Measurements from ENCODE around the gene UNC93B1. TPM values are rescaled to one million over a fixed set of nuclear protein-coding genes. Genes with fewer than 3 reads are reported as not detected.
"Not testable (repeated sequence)": the region's sequence is repeated elsewhere in the genome, so short reads cannot be mapped to it uniquely, and the experiment has no call there.

Gene UNC93B1
- total RNA-seq, 1 donor, result 62.7 TPM

DNA sequence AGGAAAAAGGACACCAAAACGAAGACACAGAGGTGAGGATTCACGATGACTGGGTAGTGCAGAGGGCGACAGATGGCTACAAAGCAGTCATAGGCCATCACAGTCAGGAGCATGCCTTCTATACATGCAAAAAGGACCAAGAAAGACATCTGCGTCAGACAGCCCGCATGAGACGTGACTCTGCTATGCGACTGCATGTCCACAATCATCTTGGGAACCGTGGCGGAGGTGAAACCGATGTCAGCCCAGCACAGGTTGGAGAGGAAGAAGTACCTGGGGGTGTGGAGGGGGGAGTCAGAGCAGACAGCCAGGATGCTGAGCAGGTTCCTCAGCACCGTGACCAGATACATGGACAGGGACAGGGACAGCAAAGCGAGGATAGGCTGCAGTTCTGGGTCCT is 29.2 kb downstream of the UNC93B1 start:
- not testable (repeated sequence) for H3K4me3 ChIP-seq (ENCODE audit: low read length); H3K4me1 ChIP-seq (ENCODE audit: insufficient read depth, low read length); H3K27me3 ChIP-seq (ENCODE audit: insufficient read depth, low read length); H3K9me3 ChIP-seq (ENCODE audit: low read depth, low read length)

DNA sequence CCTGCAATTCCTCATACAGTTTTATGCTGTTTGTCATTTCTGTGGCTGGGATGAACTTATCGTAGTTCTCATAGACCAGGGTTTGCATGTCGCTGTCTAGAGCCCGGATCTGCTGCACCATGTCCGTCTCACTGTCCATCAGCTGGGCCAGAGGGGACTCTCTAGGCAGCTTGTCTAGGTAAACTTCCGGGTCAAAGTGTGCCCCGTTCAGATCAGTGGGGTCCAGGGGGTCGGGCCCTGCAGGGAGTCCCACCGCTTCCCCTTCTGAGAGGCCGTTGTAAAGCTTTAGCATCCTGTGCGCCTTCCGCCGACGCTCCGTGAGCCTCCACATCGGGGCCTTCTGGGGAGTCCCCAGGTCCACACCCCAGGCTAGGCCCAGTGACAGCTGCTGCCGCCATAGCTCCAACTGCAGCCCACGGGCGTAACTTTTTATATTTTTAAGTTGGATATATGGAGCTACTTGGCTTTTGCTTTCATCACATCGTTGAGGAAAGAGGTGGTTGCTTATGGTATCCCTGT is 38.0 kb downstream of the UNC93B1 start:
- not testable (repeated sequence) for H3K4me3 ChIP-seq (ENCODE audit: low read length); H3K4me1 ChIP-seq (ENCODE audit: insufficient read depth, low read length)

DNA sequence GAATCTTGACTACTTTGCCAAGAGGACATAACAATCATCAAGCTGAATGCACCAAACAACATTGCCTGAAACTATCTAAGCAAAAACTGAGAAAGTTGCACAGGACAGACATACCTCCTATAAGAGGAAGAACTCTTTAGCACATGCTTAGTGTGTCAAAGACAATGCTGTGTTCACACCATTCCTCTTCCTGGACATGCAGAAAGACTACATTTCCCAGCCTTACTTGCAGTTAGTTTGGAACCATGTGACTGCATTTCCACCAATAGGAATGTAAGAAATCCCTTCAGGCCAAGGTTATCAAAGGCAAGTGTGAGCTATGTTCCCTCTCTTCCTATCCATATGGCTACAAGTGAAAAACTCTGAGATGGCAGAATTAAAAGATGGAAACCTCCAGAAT is 39.2 kb downstream of the UNC93B1 start:
- H3K4me3 ChIP-seq (ENCODE audit: low read length); H3K9me3 ChIP-seq (ENCODE audit: low read depth, low read length); H3K4me1 ChIP-seq (ENCODE audit: insufficient read depth, low read length); H3K27me3 ChIP-seq (ENCODE audit: insufficient read depth, low read length): not testable (repeated sequence)

More for the DNA sequence above, 38.0 kb downstream of the UNC93B1 start:
- H3K9me3 ChIP-seq (ENCODE audit: low read depth, low read length); H3K27me3 ChIP-seq (ENCODE audit: insufficient read depth, low read length): not testable (repeated sequence)

DNA sequence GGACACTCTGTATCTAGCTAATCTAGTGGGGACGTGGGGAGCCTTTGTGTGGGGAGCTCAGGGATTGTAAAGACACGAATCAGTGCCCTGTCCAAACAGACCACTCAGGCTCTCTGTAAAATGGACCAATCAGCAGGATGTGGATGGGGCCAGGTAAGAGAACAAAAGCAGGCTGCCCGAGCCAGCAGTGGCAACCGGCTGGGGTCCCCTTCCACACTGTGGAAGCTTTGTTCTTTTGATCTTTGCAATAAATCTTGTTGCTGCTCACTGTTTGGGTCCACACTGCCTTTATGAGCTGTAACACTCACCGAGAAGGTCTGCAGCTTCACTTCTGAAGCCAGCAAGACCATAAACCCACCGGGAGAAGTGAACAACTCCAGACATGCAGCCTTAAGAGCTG is 40.0 kb downstream of the UNC93B1 start:
- H3K4me1 ChIP-seq (ENCODE audit: insufficient read depth, low read length); H3K9me3 ChIP-seq (ENCODE audit: low read depth, low read length); H3K4me3 ChIP-seq (ENCODE audit: low read length); H3K27me3 ChIP-seq (ENCODE audit: insufficient read depth, low read length): not testable (repeated sequence)

DNA sequence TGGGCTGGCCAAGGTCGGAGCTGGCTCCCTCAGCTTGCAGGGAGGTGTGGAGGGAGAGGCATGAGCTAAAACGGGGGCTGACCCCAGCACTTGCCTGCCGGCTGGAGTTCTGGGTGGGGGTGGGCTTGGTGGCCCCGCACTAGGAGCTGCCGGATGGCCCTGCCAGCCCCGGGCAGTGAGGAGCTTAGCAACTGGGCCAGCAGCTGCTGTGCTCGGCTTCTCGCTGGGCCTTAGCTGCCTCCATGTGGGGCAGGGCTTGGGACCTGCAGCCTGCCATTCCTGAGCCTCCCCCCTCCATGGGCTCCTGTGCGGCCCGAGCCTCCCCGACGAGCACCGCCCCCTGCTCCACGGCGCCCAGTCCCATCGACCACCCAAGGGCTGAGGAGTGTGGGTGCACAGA is 40.7 kb downstream of the UNC93B1 start:
- not testable (repeated sequence) for H3K4me1 ChIP-seq (ENCODE audit: insufficient read depth, low read length); H3K4me3 ChIP-seq (ENCODE audit: low read length); H3K27me3 ChIP-seq (ENCODE audit: insufficient read depth, low read length); H3K9me3 ChIP-seq (ENCODE audit: low read depth, low read length)

DNA sequence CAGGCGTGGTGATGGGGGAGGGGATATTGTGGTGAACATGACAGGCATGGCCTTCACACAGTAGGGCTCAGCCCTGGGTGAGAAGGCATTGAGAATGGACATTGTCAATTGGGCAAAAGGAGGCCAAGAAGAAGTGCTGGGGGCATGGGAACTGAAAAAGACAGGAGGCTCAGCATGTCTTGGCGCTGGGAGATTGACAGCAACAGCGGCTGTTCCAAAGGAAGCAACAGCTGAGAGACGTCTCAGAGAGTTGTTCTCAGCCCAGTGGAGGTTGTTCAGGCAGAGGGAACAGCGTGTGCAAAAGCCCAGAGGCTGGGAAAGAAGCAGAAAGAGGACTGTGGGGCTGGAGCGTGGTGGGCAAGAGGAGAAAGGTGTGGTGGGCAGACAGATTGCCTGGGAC is 47.7 kb downstream of the UNC93B1 start:
- not testable (repeated sequence) for H3K4me1 ChIP-seq (ENCODE audit: insufficient read depth, low read length); H3K9me3 ChIP-seq (ENCODE audit: low read depth, low read length); H3K27me3 ChIP-seq (ENCODE audit: insufficient read depth, low read length); H3K4me3 ChIP-seq (ENCODE audit: low read length)

DNA sequence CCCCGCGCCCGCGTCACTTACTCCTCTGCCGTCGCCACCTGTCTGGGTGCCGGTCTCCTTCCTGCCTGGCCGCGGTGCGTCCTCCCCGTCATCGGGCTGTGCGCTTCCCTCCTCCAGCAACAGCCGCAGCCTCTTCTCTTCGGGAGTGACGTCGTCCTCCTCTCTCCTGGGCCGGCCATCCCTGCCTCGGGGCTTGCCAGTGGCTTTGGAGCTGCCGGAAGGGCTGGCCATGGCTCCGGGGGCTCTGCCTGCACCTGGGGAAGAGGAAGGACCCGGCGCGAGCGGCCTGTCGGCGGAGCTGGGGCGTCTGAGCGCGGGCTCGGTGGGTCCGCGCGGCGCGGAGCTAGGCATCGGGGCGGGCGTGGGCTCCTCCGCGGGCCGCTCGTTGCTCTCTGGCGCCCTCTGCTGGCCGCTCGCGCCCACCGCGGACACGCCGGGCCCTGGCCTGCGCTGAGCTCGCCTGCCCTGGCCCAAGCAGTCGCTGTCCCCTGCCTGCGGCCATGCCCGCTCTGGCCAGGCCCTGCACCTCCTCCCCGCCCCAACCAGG is 48.4 kb downstream of the UNC93B1 start:
- not testable (repeated sequence) for H3K4me1 ChIP-seq (ENCODE audit: insufficient read depth, low read length); H3K27me3 ChIP-seq (ENCODE audit: insufficient read depth, low read length); H3K9me3 ChIP-seq (ENCODE audit: low read depth, low read length)
- peak overlapping the region; percentile 22 for H3K4me3 ChIP-seq (ENCODE audit: low read length)

DNA sequence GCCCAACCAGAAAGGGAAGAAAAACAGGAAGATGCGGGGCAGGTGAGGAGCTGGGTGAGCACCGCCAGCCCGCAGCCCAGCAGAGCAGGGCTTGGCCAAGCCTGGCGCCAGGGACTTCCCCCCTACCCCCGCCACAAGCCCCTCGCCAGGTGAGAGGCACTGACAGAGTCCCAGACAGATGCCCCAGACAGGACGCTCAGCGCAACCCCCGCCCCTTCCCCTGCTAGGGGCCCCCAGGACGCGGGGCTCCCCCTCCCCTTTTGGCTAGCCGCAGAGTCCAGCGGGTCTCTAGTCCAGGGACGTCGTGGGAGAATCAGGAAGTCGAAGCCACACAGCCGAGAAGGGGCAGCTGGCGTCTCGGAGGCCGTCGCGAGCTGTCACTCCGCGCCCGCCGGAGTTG is 48.9 kb downstream of the UNC93B1 start:
- H3K4me3 ChIP-seq (ENCODE audit: low read length); H3K4me1 ChIP-seq (ENCODE audit: insufficient read depth, low read length); H3K9me3 ChIP-seq (ENCODE audit: low read depth, low read length); H3K27me3 ChIP-seq (ENCODE audit: insufficient read depth, low read length): not testable (repeated sequence)

DNA sequence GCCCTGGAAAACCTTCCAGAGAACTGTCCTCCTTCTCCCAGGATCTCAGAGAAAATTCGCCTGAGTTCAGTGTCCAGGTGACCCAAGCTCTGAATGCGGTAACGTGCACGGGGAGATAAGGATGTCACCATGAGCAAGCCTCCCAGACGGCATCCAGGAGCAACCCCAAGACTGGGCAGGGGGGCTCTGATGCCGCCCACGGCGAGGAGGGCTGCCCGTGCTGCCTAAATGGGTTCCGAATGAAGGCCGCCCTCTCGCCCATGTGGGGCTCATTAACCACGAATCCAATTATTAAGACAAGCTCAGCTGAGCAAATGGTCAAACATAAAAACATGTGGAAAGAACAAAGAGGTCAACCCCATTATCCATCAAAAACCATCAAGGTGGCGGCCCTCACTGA is 49.6 kb downstream of the UNC93B1 start:
- not testable (repeated sequence) for H3K4me3 ChIP-seq (ENCODE audit: low read length); H3K27me3 ChIP-seq (ENCODE audit: insufficient read depth, low read length); H3K4me1 ChIP-seq (ENCODE audit: insufficient read depth, low read length); H3K9me3 ChIP-seq (ENCODE audit: low read depth, low read length)

DNA sequence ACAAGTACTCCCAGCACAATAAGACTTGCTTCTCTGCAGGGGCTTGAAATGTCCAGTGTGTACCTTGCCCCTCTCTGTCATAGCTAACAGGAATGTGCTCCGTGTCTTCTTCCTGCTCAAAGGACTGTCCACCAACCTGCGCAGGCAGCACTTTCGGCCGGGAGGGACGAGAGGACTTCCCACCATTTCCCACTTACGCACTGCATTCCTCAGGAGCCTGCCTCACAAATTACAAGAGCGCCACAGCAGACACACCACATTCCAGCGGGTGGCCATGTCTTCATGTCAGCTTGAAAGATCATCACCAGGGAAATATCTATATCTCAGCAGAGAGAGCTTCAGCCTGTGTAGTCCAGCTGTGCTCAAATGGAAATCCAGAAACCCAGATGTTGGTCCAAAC is 53.2 kb downstream of the UNC93B1 start:
- not testable (repeated sequence) for H3K9me3 ChIP-seq (ENCODE audit: low read depth, low read length); H3K4me1 ChIP-seq (ENCODE audit: insufficient read depth, low read length); H3K4me3 ChIP-seq (ENCODE audit: low read length); H3K27me3 ChIP-seq (ENCODE audit: insufficient read depth, low read length)

DNA sequence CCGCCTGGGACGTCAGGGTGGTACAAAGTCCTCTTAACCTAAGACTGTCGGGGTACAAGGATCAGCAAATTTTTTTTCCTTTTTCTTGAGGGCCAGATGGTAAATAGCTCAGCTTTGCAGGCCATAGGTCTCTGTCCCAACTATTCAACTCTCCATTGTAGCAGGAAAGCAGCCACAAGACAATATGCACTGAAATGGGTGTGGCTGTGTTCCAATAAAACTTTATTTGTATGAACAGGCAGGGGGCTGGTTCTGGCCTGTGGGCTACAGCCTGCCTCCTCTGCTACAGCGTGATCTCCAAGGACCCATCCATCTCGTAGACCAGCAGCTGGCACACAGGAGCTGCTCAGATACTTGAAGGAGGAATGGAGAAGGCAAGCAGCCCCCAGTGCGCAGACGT is 56.1 kb downstream of the UNC93B1 start:
- H3K27me3 ChIP-seq (ENCODE audit: insufficient read depth, low read length); H3K4me3 ChIP-seq (ENCODE audit: low read length); H3K9me3 ChIP-seq (ENCODE audit: low read depth, low read length); H3K4me1 ChIP-seq (ENCODE audit: insufficient read depth, low read length): not testable (repeated sequence)

DNA sequence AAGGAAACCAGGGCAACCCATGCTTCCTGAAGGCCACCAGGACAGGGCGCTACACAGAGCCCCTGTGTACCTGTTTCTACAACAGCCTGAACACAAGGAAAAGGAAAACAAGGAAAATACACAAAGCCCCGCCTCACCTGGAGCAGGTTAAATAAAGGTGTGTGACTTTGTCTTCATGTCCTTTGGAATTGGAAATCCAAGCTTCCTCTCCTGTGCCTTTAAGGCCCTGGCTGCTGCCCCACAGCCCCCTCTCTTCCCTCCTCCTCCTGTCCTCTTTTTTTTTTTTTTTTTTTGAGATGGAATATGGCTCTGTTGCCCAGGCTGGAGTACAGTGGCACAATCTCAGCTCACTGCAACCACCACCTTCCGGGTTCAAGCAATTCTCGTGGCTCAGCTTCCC is 57.5 kb downstream of the UNC93B1 start:
- not testable (repeated sequence) for H3K27me3 ChIP-seq (ENCODE audit: insufficient read depth, low read length)

DNA sequence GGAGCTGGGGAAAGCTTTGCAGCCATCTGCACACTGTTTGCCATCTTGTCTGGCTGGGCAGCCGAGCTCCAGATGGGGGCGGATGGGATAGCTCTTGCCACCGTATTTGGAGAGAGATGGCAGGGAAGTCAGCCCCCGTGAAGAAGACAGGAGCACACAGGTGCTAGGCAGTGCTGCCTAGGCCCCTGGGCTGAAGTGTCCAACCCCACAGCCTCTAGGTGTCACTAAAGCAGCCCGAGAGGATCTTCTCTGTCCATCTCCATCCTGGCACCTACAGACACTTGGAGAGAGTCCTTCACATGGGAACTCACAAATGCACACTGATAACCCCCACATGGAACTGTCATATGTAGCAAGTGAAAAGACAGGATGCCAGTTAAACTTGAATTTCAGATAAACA is 60.5 kb downstream of the UNC93B1 start:
- not testable (repeated sequence) for H3K4me1 ChIP-seq (ENCODE audit: insufficient read depth, low read length); H3K9me3 ChIP-seq (ENCODE audit: low read depth, low read length); H3K4me3 ChIP-seq (ENCODE audit: low read length); H3K27me3 ChIP-seq (ENCODE audit: insufficient read depth, low read length)

More for the DNA sequence above, 57.5 kb downstream of the UNC93B1 start:
- H3K4me1 ChIP-seq (ENCODE audit: insufficient read depth, low read length); H3K4me3 ChIP-seq (ENCODE audit: low read length); H3K9me3 ChIP-seq (ENCODE audit: low read depth, low read length): not testable (repeated sequence)

Other genes with a start within 250 kb of the UNC93B1 start
- gene ALDH3B1, start 6.2 kb upstream of the UNC93B1 start, total RNA-seq, result 19.6 TPM
- gene NDUFS8, start 26.6 kb upstream of the UNC93B1 start, total RNA-seq, result 22.1 TPM
- gene TCIRG1, start 34.9 kb upstream of the UNC93B1 start, total RNA-seq, result 213 TPM
- 23.1 TPM for gene CHKA, start 117.3 kb upstream of the UNC93B1 start, total RNA-seq
- 20.0 TPM for gene KMT5B, start 209.2 kb upstream of the UNC93B1 start, total RNA-seq